ENCODE results near the gene UPF1.
"Not testable (repeated sequence)": the region's sequence is repeated elsewhere in the genome, so short reads cannot be mapped to it uniquely, and the experiment has no call there.

The UPF1 gene

DNA sequence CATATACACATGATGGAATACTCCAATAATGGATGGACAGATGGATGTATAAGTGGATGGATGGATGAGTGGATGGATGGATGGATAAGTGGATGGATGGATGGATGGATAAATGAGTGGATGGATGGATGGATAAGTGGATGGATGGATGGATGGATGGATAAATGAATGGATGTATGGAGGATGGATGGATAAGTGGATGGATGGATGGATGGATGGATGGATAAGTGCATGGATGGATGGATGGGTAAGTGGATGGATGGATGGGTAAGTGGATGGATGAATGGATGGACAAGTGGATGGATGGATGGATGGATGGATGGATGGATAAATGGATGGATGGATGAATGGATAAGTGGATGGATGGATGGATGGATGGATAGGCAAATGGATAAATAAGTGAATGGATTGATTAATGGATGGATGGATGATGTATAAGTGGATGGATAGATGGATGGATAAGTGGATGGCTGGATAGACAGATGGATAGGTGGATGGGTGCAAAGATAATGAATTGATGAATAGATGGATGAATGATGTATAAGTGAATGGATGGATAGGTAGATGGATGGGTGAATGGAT is 32.3 kb upstream of the UPF1 start:
- no peak for DNase-seq (ENCODE audit: low read depth in 2 of 2)

DNA sequence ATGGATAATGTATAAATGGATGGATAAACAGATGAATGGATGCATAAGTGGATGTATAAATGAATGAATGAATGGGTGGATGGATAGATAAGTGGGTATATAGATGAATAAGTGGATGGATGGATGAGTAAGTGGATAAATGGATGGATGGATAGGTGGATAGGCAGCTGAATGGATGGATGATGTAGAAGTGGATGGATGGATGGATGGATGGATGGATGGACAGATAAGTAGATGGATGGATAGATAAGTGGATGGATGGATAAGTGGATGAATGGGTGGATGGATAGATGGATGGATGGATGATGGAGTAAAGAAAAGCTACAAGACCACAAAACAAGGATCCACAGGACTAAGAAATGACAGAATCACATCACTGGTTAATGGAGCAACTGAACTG is 31.7 kb upstream of the UPF1 start:
- DNase-seq (ENCODE audit: low read depth in 2 of 2): no peak

DNA sequence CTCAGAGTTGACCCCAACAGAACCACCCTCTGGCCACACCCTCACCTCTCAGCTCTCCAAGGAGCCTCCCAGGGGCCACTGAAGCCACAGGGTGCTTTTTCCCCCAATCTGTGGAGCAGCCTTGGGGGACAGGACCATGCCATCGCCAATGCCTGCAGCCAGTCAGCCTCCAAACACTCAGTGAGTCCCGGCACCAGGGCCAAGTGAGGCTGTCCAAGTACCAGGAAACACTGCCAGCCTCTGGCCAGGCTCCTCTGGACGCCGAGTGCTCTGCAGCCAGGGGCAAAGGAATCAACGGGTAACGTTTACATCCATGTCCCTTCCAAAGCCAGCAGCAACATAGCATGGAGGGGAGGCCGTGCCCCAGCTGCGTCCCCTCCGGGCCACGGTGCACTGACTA is 31.1 kb upstream of the UPF1 start:
- no peak for DNase-seq (ENCODE audit: low read depth in 2 of 2)

GRCh38 chr19:18802354-18802753 is 29.4 kb upstream of the UPF1 start:
- no peak for DNase-seq (ENCODE audit: low read depth in 2 of 2)

DNA sequence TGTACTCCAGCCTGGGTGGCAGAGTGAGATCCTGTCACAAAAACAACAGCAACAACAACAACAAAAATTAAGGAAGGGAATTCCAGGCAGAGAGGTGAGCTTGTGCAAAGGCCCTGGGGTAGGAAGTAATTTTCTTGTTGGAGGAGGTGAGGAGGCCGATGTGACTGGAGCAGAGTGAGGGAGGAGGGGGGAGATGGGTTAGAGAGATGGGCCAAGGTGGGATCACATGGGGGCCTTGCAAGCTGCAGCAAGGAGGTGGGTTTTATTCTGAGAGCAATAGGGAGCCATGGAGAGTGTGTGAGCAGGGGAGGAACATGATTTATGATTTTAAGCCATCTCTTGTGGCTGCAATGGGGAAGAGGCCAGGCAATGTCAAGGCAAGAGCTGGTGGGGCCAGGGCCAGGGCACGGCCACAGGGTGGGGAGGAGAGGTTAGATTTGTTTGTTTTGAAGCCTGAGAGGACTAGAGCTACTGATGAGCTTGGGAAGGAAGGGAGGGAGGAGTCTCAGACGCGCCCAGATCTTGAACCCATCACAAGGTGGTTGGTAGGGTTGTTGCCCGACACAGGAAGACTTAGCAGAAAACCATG is 28.1 kb upstream of the UPF1 start:
- no peak for DNase-seq (ENCODE audit: low read depth in 2 of 2)

DNA sequence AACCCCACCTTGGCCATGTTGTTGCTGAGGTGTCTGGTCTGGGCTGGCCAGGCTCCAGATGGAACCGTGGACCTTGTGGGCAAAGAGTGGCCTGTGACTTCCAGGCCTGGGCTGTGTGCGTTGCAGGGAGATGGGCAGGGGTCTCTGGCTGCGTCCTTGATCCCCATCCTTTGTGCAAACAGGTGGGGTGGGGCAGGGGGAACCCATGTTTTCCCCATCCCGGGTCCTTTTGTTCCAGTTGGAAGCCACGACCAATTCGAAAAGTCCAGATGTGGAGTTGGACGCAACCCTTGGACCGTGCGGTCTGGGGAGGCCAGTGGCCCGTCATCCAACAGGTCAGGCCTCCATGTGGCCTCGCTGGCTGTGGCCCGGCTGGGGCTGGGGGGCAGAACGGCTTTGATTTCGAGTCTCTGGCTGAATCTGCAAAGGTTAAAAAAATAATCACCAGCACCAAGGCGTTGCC is 27.6 kb upstream of the UPF1 start:
- no peak for DNase-seq (ENCODE audit: low read depth in 2 of 2)

- DNase-seq (ENCODE audit: low read depth in 2 of 2): no peak
These were observed 27.1 kb upstream of the UPF1 start for GRCh38 chr19:18804643-18805042.

- DNase-seq (ENCODE audit: low read depth in 2 of 2): no peak
These were observed 23.9 kb upstream of the UPF1 start for GRCh38 chr19:18807861-18808331.

GRCh38 chr19:18809149-18809868 is 22.4 kb upstream of the UPF1 start:
- DNase-seq (ENCODE audit: low read depth in 2 of 2): no peak

DNA sequence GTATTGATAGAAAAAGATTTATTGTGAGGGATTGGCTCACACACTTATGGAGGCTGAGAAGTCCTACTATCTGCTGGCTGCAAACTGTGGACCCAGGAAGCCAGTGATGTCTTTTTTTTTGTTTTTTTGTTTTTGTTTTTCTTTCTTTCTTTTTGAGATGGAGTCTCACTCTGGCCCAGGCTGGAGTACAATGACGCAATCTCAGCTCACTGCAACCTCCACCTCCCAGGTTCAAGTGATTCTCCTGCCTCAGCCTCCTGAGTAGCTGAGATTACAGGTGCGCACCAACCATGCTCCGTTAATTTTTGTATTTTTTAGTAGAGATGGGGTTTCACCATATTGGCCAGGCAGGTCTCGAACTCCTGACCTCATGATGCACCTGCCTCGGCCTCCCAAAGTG is 20.1 kb upstream of the UPF1 start:
- not testable (repeated sequence) for DNase-seq (ENCODE audit: low read depth in 2 of 2)

GRCh38 chr19:18814063-18814462 is 17.7 kb upstream of the UPF1 start:
- no peak for DNase-seq (ENCODE audit: low read depth in 2 of 2)

GRCh38 chr19:18815673-18816072 is 16.1 kb upstream of the UPF1 start:
- DNase-seq (ENCODE audit: low read depth in 2 of 2): no peak

GRCh38 chr19:18816645-18817044 is 15.1 kb upstream of the UPF1 start:
- not testable (repeated sequence) for DNase-seq (ENCODE audit: low read depth in 2 of 2)

DNA sequence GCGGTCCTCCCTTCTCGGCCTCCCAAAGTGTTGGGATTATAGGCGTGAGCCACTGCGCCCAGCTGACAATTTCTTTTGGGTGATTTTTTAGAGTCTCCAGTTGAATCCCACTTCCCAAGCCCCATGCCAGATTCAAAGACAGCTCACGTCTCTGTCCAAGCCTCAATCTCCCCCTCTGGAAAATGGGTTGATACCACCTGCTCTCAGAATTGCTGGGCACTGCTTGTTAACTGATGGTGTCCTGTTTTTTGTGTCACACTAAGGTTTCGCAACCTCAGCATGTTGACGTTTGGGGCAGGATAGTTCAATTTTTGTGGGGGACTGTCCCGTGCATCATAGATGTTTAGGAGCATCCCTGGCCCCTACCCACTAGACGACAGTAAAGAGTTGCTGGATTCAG is 14.2 kb upstream of the UPF1 start:
- DNase-seq (ENCODE audit: low read depth in 2 of 2): no peak

GRCh38 chr19:18828786-18829185 is 3.0 kb upstream of the UPF1 start:
- DNase-seq (ENCODE audit: low read depth in 2 of 2): no peak

GRCh38 chr19:18830488-18830887 is 1.3 kb upstream of the UPF1 start:
- no peak for DNase-seq (ENCODE audit: low read depth in 2 of 2)

- DNase-seq (ENCODE audit: low read depth in 2 of 2): no peak
These were observed 764 bp downstream of the UPF1 start for GRCh38 chr19:18832306-18833140.

- DNase-seq (ENCODE audit: low read depth in 2 of 2): no peak
These were observed 1.4 kb downstream of the UPF1 start for GRCh38 chr19:18833141-18833476.

DNA sequence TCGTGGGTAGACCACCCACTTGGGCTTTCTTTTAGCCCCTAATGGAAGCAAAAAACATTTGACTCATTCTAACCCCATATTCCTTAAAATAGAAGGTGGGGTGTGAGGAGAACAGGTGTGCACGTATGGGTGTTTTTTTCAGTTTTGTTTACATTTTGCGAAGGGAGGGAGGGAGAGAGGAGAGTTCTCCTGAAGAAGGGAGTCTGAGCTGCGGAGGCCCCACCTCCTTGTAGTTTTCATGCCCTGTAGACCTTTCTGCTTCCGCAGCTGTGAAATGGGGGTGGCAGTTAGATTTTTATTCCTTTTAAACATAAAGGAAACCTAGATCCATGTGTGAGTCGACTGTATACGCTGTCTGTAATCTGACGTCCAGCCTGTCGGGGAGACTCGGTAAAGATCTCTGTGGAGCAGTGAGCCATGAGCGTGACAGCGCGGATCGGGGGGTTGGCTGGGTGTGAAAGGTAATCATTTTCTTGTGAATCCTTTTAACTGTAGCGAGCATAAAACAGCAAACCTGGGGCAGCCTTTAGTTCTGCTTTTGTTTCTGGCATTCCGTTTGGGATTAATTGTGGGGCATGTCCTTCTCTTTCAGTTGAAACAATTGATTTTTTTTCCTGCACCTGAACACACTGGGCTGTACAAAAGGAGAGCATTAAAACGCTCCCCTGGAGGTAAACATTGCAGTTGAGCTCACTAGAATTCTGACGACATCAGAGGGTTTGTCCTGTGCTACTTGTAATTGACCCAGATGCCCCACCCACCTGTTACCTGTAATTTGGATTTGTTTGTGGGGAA is 2.3 kb downstream of the UPF1 start:
- no peak for DNase-seq (ENCODE audit: low read depth in 2 of 2)

GRCh38 chr19:18834644-18834984 is 2.9 kb downstream of the UPF1 start:
- no peak for DNase-seq (ENCODE audit: low read depth in 2 of 2)

GRCh38 chr19:18839465-18840287 is 7.9 kb downstream of the UPF1 start:
- DNase-seq (ENCODE audit: low read depth in 2 of 2): no peak
